NCI-H187 treated with DMSO at 0.1 percent for 48 hours (cell line): Measurements from ENCODE around the gene NIN.

Experiments
- DNase-seq: peaks from one replicate; lab custom pipeline; 2025; lab: John Stamatoyannopoulos, UW

The NIN gene, protein sequence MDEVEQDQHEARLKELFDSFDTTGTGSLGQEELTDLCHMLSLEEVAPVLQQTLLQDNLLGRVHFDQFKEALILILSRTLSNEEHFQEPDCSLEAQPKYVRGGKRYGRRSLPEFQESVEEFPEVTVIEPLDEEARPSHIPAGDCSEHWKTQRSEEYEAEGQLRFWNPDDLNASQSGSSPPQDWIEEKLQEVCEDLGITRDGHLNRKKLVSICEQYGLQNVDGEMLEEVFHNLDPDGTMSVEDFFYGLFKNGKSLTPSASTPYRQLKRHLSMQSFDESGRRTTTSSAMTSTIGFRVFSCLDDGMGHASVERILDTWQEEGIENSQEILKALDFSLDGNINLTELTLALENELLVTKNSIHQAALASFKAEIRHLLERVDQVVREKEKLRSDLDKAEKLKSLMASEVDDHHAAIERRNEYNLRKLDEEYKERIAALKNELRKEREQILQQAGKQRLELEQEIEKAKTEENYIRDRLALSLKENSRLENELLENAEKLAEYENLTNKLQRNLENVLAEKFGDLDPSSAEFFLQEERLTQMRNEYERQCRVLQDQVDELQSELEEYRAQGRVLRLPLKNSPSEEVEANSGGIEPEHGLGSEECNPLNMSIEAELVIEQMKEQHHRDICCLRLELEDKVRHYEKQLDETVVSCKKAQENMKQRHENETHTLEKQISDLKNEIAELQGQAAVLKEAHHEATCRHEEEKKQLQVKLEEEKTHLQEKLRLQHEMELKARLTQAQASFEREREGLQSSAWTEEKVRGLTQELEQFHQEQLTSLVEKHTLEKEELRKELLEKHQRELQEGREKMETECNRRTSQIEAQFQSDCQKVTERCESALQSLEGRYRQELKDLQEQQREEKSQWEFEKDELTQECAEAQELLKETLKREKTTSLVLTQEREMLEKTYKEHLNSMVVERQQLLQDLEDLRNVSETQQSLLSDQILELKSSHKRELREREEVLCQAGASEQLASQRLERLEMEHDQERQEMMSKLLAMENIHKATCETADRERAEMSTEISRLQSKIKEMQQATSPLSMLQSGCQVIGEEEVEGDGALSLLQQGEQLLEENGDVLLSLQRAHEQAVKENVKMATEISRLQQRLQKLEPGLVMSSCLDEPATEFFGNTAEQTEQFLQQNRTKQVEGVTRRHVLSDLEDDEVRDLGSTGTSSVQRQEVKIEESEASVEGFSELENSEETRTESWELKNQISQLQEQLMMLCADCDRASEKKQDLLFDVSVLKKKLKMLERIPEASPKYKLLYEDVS (N-terminal part only)

DNA sequence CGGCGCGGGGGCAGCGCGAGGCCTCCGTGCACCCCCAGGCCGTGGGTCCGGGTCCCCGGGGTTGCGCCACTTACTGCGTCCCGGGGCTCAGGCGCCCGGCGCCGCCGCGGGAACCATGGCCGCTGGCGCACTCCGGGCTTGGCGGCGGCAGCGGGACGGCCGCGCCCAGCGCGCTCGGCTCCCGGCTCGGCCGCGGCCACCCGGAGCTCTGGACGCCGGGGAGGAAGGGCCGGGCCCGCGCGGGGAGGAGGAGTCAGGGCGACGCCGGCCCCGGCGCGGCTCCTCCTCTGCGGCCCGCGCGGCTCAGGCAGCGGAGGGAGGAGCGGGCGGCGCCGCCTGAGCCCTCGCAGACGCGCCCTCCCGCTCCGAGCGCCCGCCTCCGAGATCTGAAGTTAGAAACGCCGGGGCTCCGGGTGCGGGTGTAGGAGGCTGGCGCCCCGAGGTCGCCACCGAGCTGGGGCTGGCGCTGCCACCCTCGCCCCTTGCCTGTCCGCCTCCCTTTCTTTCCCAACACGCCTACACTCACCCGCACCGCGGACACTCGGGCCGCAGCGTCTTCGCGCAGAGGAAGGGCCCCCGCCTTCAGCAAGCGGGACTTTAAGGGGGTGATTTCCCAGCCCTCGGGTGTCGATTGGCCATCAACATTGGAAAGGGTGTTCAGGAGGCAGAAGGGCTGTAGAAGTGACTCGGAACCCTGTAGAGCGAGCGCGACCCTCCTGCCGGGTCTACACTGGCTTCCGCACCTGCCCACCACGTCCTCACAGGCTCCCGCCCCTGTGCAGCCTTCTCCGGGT, at the start of gene NIN:
NIN (minus strand) TSS at position 231 of the 794 bp plus-strand sequence. CDS start 9,106 bp downstream, outside the sequence.
- DNase-seq = peak; percentile 33

DNA sequence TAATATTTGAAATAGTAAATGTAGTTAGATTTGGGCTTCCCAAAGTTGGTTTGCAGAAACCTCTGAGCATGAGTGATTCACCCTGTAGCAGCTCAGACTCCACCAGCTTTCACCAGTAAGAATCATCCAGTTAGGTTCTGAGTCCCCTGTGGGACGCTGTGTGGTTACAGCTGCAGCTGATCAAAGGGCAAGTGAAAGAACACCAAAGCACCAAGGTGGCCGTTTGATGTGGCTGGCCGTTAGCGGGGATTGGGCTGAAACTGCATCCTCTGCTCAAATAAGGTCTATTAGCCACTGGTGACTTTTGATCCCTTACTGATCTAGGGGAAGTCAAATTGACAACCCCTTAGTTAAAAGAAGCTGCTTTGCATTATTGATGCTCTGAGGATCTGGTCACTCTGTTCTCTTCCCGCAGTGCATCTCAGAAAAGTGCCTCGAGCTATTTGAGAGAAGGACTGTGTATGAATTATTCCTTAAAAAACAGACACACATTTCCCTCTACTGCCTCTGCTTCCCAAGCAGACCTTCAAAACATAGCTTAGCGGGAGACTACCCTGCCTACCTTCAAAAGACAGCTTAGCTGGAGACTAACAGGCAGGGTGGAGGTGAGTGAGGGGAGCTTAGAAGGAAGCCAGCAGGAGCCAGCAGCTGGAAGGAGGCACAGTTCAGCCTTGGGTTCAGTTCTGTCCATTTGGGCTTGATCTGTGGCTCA, 44.6 kb upstream of the NIN start:
- no peak for DNase-seq

DNA sequence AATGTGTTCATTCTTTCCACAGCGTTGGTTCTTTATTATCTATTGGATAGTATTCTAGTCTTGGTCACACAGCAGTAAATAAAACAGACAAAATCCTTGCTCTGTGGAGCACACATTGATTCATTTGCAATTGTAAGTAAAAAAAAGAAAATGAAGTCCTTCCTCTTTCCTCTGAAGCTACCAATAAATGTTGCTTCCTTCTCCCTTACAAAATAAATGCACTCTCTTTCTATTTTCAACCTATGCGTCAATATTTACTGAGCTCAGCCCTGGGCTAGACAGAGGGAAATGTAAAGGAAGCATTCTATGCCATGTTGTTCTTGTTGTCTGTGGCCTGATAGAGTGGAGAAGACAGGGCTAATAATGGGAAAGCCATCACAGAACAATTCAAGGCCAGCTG, 43.8 kb upstream of the NIN start:
- no peak for DNase-seq

DNA sequence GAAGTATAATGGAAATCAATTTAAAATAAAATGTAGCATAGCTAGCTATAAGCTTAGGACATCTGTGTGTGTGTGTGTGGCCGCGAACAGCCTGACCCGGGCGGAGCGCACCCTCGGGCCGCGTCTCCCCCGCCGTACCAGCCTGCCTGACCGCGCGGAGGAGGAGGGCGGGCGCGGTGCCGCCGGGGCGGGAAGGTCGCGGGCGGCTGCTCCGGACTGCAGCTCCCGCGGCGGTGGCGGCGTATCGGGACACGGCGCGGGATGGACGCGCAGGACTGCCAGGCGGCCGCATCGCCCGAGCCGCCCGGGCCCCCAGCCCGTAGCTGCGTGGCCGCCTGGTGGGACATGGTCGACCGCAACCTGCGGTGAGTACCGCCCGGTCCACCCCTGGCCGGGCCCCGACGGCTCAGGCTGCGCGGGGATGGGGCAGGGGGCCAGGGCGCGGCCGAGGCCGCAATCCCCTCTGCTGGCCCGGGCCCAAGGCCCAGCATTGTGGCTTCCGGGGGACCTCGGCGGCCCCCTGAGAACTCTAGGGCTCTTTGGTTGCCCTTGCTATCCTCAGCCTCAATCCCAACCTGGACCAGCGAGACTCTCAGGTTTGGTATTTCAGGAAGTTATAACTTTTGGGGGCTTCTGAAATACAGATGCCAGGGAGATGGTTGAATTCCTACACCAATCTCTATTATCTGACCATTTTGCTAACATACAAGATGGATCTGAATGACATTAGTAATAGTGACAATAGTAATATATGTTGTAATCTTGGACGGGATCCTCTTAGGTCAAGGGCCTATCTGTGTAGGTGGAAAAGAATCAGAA, 41.2 kb upstream of the NIN start, which contains the start of gene ABHD12B:
ABHD12B (plus strand) TSS at position 140 of the 819 bp plus-strand sequence; CDS start at position 262, 122 bp downstream.
- no peak for DNase-seq

DNA sequence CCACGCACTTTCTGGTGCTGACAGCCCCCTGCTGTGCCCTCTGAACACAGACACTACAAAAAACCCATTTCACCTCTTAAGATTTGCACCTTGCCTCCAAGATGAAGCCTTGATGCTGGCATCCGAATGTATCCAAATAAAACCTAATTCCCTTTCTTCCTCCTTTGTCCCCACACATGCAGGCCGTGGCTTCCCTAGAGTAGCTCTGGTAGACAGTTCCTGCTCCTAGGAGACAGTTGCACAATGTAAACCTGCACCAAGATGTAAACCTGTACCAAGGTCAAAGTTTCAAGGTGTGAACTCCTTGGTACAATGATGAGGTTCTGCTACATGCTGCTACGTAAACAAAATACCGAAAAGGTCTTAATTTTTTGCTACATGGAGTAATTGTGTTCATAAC, 40.3 kb upstream of the NIN start:
- DNase-seq = no peak

DNA sequence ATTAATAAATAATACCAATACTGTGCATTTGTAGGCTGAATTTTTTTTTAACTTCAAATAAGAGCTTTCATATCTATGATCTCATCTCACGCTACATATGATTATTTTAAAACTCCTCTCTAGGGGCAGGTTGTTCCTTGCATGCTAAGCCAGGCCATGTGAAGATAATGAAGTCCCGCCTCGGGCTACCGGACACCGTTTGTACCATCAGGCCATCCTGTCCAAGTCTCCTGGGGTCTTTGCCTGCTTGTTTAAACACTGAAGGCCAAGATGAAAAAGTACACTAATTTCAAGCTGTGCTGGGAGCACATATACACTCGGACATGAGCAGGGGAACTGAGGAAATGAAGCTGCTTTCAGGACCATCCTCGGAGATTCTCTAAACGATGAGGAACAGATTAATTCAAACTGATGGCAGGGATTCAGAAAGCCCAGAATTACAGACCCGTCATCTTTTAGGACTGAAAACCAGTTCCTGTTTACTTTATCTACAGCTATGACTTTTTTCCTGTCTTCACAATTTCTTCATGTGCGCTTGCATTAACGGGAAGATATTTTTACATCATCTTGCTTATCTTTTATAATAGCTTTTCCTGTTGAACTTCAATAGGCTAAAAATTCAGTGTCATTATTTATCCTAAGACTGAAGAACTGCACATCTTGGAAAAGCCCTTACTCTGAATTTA, 34.6 kb upstream of the NIN start:
- DNase-seq = no peak

DNA sequence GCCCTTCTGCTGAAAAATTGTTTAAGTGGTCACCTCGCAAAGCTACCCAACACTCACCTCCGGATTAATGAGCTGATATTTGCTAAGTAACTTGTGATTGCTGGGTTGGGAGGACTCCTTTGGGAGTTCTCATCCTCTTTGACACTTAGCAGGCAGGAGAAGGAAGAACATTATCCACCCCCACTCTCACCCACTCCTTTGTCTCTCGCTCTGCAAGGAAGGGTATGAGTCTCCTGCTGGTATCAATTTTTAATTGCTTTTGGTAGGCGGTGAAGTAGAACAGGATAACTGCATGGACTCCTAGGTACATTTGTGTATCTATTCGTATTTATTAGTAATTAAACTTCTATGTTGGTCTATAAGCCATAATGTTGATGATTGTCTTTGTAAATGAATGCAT, 34.0 kb upstream of the NIN start:
- no peak for DNase-seq

DNA sequence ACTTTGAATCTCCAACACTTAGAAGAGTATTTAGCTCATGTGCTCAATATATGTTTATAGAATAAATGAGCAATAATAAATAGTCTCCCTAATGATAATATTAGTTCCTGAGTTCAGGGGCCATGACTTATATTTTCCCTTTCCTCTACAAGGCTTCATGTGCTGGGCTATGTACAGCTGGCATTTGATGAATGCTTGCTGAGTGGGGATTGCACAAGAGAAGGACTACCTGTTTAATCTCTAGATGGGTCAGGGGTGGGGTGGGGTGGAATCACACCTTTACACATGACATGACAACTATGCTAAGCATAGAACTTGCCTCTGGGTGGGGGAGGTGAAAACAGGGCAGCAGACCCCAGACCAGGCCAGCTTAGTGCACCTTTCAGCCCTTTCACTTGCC, 33.3 kb upstream of the NIN start:
- no peak for DNase-seq

DNA sequence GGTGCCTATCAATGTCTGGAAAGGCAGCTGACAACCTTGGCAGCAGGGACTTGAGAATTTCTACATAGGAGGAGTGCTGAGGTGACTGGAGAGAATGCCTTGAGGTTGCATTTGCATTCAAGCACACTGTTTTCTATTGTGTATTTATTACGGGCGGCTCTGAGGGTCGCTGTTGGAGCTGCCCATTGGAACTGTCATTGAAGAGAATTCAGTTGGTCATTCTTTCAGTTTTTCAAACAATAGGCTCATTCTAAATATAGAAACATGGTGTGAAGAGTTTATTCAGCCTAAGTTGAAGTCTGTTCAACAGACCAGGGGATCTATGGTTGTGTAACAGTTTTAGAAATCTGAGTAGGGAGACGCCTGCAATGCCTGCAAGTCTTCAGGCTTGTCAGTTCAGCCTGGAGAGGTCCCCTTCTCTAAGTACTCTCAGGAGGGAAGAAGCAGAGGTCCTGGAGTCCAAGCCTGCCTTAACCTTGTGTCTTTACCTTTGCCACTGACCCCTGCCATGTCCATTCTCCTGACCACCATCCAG, 31.1 kb upstream of the NIN start:
- no peak for DNase-seq

DNA sequence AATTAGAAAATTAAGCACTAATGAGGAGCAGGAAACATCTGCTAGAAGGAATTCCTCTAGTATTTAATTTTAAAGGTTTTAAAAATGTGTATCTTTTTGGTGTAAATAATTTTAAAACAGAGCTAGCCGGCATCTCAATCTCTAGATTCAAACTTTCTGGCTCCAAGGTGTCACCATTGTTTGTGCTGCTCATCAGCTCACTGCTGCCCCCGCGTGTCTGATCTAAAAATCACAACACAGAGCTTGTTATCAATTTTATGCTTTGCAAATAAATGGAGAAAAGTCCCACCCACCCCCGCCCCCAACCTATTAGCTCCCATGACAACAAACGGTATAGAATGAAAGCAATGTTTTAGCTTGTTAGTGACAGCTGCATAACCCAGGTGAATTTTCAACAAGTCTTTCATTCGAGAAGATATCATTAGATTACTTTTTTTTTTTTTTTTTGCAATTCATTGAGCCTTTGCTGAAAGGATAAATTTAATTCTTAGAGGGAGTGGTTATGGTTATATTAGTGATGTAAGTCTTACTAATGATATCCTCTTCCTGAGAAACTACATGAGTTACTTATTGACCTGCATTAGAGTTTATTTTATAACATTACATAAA, 29.6 kb upstream of the NIN start:
- DNase-seq = peak; percentile 56

DNA sequence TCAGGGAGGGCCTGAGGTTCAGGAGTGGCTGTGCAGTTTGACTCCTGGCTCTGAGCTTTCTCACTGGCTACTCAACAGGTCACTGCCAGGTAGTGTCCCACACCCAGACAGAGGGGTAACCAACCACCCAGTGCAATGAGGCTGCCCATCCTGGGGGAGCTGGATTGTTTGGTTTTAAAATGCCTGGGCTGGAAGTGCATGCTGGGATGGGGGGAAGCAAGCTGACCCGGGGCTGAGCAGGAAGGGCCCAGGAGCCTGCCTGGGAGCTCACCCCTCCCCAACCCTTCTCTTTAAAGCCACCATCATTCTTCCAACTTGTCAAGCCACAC, 28.3 kb upstream of the NIN start:
- no peak for DNase-seq

DNA sequence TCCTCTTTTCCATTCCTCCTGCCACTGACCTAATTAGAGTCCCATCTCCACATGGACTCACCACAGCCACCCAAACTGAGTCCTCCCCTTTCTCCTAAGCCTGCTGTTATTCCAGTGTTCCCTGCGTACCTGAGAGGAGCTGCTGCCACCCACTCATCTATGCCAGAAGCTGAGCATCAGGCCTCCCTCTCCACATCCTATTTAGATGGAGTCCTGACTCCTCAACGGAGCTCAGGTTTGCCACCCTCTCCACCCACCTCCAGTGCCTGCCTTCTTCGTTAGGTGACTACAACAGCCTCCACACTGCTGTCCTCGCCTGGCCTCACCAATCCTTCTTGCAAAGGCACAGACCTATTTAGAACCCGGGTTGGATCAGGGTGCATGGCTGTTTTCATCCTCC, 25.7 kb upstream of the NIN start:
- no peak for DNase-seq

DNA sequence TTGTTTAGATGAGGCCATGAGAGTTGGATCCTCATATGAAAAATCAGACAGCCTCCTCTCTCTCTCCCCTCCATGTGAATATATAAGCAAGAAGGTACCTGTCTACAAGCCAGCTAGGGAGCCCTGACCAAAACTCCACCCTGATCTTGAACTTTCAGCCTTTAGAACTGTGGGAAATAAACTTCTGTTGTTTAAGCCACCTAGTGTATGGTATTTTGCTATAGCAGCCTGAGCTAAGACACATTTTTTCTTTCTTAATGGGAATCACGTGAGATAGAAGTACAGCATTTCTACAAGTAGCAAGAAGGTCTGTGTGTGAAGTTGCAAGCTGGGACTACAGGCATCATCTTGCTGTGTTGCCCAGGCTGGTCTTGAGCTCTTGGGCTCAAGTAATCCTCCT, 24.6 kb upstream of the NIN start:
- DNase-seq = no peak

DNA sequence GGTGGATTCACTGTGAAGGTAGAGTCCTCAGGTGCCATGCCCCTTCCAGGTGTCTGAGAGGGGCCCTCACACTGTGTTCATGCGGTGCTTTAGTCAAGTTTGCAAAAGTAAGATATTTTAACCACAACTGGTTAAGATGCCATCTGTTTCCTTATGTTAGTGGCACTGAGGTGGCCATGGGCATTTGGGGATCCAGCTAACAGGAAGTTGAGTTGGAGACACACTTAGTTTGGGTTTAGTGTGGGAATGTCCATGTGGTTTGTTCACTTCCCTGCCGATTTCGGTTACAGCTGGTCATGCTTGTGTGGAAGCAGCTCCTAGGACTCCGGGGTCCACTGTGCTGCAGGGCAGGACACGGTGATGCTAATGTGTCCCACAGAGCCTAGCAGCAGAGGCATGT, 23.6 kb upstream of the NIN start:
- DNase-seq = no peak

DNA sequence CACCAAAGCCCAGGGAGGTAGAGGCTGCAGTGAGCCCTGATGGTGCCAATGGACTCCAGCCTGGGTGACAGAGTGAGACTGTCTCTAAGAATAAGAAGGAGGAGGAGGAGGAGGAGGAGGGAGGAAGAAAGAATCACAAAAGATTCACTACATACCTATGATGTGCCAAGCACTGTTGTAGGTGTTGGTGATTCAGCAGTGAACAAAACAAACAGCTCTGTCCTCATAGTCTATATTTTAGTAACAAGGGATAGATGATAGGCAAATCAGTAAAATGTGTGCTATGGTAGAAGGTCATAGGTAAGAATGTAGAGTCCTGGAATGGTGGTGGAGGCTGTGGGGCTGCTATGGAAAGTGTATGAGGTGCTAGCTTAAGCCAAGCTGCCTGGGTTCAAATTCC, 22.9 kb upstream of the NIN start:
- no peak for DNase-seq

DNA sequence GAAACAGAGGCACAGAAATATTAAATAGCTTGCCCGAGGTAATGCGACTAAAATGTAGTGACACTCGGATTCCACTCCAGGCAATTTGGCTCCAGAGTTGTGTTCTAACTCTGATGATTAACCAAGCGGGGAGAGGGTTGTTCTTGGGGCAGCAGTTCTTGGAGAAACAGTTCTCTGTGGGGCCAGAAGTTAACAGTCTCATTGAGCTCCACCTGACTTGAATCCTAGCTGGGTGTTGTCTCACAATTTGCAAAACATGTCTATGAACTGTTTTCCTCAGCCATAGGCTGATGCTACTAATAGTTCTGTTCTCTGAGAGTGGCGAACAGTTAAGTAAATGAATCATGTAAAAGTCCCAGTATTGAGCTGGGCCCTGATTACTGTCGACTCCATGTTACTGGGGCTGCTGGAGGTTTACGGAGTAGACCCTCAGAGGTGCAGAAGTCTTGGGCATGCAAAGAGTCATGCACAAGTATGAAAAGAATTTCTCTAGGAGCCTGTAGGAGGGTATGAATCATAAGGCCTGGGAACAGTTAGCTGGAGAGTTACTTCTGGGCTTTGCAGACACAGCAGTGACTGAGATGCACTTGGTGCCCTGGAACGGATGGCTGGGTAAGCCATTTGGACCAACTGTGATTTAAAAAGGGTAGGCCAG, 15.4 kb upstream of the NIN start:
- DNase-seq = no peak

DNA sequence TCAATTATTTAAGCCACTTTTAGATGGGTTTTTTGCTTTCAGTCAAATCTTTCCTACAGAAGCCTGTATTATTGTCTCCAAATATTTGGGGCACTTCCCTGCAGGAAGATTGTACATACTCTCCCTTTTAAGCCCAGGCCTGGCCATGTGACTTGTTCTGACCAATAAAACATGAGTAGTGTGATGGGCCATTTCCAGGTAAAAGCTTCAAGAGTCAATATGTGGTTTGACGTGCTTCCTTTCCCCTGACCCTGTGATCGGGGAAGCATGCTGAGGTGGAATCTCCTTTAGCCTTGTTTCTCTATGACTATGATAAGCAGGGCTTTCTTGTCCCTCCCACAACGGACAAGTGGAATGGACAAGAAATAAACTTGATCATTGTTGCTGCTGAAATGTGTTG, 14.2 kb upstream of the NIN start:
- DNase-seq = no peak

DNA sequence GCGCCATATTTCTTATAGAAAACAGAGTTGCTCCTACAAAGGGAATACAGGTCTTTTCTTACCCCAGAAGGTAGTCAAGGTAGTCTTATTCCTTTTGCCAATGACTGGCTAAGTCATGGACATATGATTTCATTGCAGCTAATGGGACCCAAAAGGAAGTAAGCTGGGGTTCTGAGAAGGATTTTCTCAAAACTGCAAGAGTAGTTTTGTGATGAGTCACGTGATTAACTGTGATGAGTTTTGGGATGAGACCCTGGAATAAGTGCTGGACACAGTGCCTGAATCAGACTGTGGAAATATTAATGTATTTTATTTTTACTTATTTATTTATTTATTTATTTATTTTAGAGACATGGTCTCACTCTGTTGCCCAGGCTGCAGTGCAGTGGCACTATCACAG, 13.4 kb upstream of the NIN start:
- no peak for DNase-seq
